GM23338 (cell line): ENCODE data around the gene SCNN1G. TPM values are rescaled to one million over a fixed set of nuclear protein-coding genes. Genes with fewer than 3 reads are reported as not detected.
A peak's percentile ranks its signal among the peaks of the same experiment; 100 is the strongest.

ENCODE experiments used
- ATAC-seq: fragments of 200-7000 bp; cut with Tn5 transposase; 3 replicates; pipeline ENCODE4 v1.9.1; 2020
- DNase-seq: peaks from one replicate; pipeline ENCODE4 v3.0.0-alpha.2; 2015; ENCODE audit warnings: low spot score
- H2AFZ ChIP-seq: fragments of 200-600 bp; sonication (generic); 2 replicates; pipeline ENCODE4 v1.8.0; 2016; ENCODE audit warnings: antibody characterized with exemption, mild to moderate bottlenecking, moderate library complexity
- H3F3A ChIP-seq: fragments of 200-600 bp; sonication (generic); replicated peaks from 2 replicates; pipeline ENCODE4 v1.8.0; 2017; ENCODE audit warnings: antibody characterized with exemption, mixed run types, low read depth
- H3K27ac ChIP-seq: fragments of 200-600 bp; sonication (generic); 2 replicates; pipeline ENCODE4 v1.6.1; 2016; ENCODE audit warnings: low read depth
- H3K27me3 ChIP-seq: fragments of 200-600 bp; sonication (generic); 2 replicates; pipeline ENCODE4 v1.8.0; 2016; ENCODE audit warnings: mild to moderate bottlenecking, mixed run types, moderate library complexity; ENCODE audit not compliant: insufficient read depth
- H3K36me3 ChIP-seq: fragments of 200-600 bp; sonication (generic); 2 replicates; pipeline ENCODE4 v1.8.0; 2016; ENCODE audit warnings: mild to moderate bottlenecking; ENCODE audit not compliant: insufficient read depth
- H3K4me1 ChIP-seq: fragments of 200-600 bp; sonication (generic); 2 replicates; pipeline ENCODE4 v1.8.0; 2016; ENCODE audit warnings: mild to moderate bottlenecking, moderate library complexity; ENCODE audit not compliant: insufficient read depth
- H3K4me2 ChIP-seq: fragments of 200-600 bp; sonication (generic); 2 replicates; pipeline ENCODE4 v1.7.1; 2017; ENCODE audit warnings: mixed run types
- H3K4me3 ChIP-seq: fragments of 200-600 bp; sonication (generic); 2 replicates; pipeline ENCODE4 v1.6.1; 2016; ENCODE audit warnings: mixed run types
- H3K79me2 ChIP-seq: fragments of 200-600 bp; sonication (generic); replicated peaks from 2 replicates; pipeline ENCODE4 v1.8.0; 2017; ENCODE audit warnings: mild to moderate bottlenecking; ENCODE audit not compliant: insufficient read depth
- H3K9me2 ChIP-seq: fragments of 200-600 bp; sonication (generic); 2 replicates; pipeline ENCODE4 v1.8.0; 2017; ENCODE audit not compliant: insufficient read depth
- H4K20me1 ChIP-seq: fragments of 200-600 bp; sonication (generic); replicated peaks from 2 replicates; pipeline ENCODE4 v1.8.0; 2017; ENCODE audit warnings: mild to moderate bottlenecking; ENCODE audit not compliant: insufficient read depth
- H3K27ac Mint-ChIP-seq: 2 replicates; pipeline ENCODE4 v1.8.0; 2020; ENCODE audit warnings: inconsistent platforms, mild to moderate bottlenecking, moderate library complexity, mixed read lengths
- H3K27me3 Mint-ChIP-seq: 3 replicates; pipeline ENCODE4 v1.8.0; 2022; ENCODE audit warnings: low read depth, mild to moderate bottlenecking, moderate library complexity, mixed read lengths, inconsistent platforms; ENCODE audit not compliant: insufficient read depth, poor library complexity
- H3K36me3 Mint-ChIP-seq: 3 replicates; pipeline ENCODE4 v1.8.0; 2021; ENCODE audit warnings: low read depth, mild to moderate bottlenecking, inconsistent platforms, moderate library complexity, mixed read lengths
- H3K4me1 Mint-ChIP-seq: 3 replicates; pipeline ENCODE4 v1.8.0; 2020; ENCODE audit warnings: mild to moderate bottlenecking, inconsistent platforms, mixed read lengths
- H3K4me3 Mint-ChIP-seq: 3 replicates; pipeline ENCODE4 v1.8.0; 2021; ENCODE audit warnings: moderate library complexity, mild to moderate bottlenecking, inconsistent platforms, mixed read lengths
- H3K9me3 Mint-ChIP-seq: 3 replicates; pipeline ENCODE4 v1.8.0; 2020; ENCODE audit warnings: moderate library complexity, mild to moderate bottlenecking, inconsistent platforms, mixed read lengths
- POLR2AphosphoS5 ChIP-seq: IDR thresholded peaks from 2 replicates; pipeline ENCODE4 v1.6.1; 2016; ENCODE audit warnings: antibody characterized with exemption, low read depth
- ZNF331 ChIP-seq: fragments of 250-450 bp; sonication (Bioruptor Pico); IDR thresholded peaks from 2 replicates; pipeline ENCODE4 v1.5.0; 2020; ENCODE audit warnings: low read depth, mild to moderate bottlenecking, moderate library complexity
- ZNF462 ChIP-seq: fragments of 250-450 bp; sonication (Bioruptor Pico); IDR thresholded peaks from 2 replicates; pipeline ENCODE4 v1.5.0; 2020; ENCODE audit warnings: mild to moderate bottlenecking, moderate library complexity
- long read RNA-seq: library from polyadenylated mRNA; unstranded; transcript quantifications from one replicate; pipeline ENCODE4 v2.0.0, GENCODE V29; 2020; ENCODE audit not compliant: unreplicated experiment
- polyA plus RNA-seq: library from polyadenylated mRNA; unstranded; fragments of >200 nt; fragmentation: Nextera tagmentation; extraction: Ambion mirVana; gene quantifications from 2 replicates; pipeline ENCODE4 v1.2.1, GENCODE V29; 2016
- total RNA-seq: library from RNA; depleted of rRNA; stranded (reverse); fragments of >200 nt; shearing (Covaris generic); gene quantifications from 2 replicates; pipeline ENCODE4 v1.2.3, GENCODE V29; 2014; rRNA removed
- TF ChIP-seq, protein P1 (sequence below): IDR thresholded peaks from 2 replicates; pipeline ENCODE4 v1.6.1; 2016; ENCODE audit warnings: antibody characterized with exemption
- TF ChIP-seq, protein P2 (sequence below), 2 experiments: fragments of 200-600 bp in 1 of 2; sonication (generic) in 1 of 2; conservative IDR thresholded peaks; 2 replicates each; pipeline versions ENCODE4 v1.5.1 to v1.6.1; 2016 to 2017; ENCODE audit warnings: antibody characterized with exemption in 2 of 2, low read depth in 2 of 2, mild to moderate bottlenecking in 2 of 2, moderate library complexity in 1 of 2

SCNN1G gene
- 1.1 and 1.2 TPM in 2 replicates for total RNA-seq
- polyA plus RNA-seq, result 0.97 and 1.1 TPM in 2 replicates
- long read RNA-seq, result 0 reads

DNA sequence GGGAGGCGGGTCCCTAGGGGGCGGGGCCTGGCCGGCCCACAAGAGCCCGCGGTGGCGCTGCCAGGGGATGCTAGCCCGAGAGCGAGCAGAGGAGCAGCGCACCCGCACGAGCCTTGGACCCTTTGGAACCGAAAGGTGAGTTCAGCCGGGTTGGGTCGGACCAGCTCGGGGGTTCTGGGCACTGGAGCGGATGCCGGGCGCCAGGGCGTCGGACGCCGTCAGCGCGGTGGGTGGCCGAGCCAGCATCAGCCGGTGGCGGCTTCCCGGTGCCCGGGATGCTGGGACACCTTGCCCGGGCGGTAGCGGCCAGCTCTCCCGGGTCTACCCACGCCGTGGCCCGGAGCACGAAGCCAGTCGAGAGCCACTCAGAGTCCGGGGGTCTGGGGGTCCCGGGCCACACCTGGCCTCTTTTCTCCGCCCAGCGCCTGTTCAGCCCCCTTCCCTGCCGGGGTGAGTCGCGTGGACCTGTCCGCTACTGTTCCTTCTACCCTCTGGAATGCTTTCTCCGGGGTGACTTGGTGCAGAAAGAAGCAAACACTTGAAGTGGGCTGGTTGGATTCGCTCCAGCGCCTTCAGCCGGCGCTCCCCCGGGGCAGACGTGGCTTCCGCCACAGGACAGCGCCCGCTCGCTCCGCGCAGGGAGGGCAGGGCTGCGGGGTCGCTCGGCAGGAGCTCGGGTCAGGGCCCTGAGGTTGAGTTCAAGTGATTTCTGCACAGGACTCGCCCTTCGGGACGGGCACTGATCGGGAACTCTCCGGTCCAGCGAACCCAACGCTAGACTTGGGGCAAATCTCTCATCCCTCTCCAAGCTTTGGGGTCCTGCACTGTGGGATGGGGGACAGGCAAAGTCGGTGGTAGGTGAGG, at the start of gene SCNN1G:
Gene SCNN1G (plus strand): TSS at position 67 of the 864 bp plus-strand sequence. CDS start 3,527 bp downstream, outside the sequence.
- H3K4me3 ChIP-seq, result peak within 1 kb of the TSS; percentile 85
- DNase-seq (peak; percentile 52), ATAC-seq (peak; percentile 87)
- H3F3A ChIP-seq, result no peaks in the 10 kb centered on the region
- H3K36me3 Mint-ChIP-seq, result no peaks in the 10 kb centered on the region; the same call in 2 of the 3 replicates
- H4K20me1 ChIP-seq, result no peaks in the 10 kb centered on the region; the same call in 1 of the 2 replicates
- H3K4me2 ChIP-seq, result peak within 1 kb of the TSS; percentile 98
- no peaks in the 10 kb centered on the region for H3K79me2 ChIP-seq
- H3K4me1 ChIP-seq, result peaks cover 22% of the 10 kb centered on the region; the same call in 1 of the 2 replicates
- peak within 1 kb of the TSS; percentile 97 for H2AFZ ChIP-seq
- peaks cover 28% of the 10 kb centered on the region for H3K27me3 Mint-ChIP-seq
- no peaks in the 10 kb centered on the region for H3K9me2 ChIP-seq
- H3K4me1 Mint-ChIP-seq, result peaks cover 9% of the 10 kb centered on the region
- peak within 1 kb of the TSS; percentile 78 for H3K4me3 Mint-ChIP-seq
- H3K9me3 Mint-ChIP-seq, result no peaks in the 10 kb centered on the region; the same call in 2 of the 3 replicates
- H3K27ac ChIP-seq, result no peak within 1 kb of the TSS
- no peak within 1 kb of the TSS for H3K27ac Mint-ChIP-seq
- TF ChIP-seq POLR2AphosphoS5 (peak; percentile 43; the same call in 1 of the 2 replicates), ZNF331 (CRISPR knock-in tag) (no peak)
- TF ChIP-seq, protein P1, sequence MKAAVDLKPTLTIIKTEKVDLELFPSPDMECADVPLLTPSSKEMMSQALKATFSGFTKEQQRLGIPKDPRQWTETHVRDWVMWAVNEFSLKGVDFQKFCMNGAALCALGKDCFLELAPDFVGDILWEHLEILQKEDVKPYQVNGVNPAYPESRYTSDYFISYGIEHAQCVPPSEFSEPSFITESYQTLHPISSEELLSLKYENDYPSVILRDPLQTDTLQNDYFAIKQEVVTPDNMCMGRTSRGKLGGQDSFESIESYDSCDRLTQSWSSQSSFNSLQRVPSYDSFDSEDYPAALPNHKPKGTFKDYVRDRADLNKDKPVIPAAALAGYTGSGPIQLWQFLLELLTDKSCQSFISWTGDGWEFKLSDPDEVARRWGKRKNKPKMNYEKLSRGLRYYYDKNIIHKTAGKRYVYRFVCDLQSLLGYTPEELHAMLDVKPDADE, result no peak
- TF ChIP-seq, protein P2, sequence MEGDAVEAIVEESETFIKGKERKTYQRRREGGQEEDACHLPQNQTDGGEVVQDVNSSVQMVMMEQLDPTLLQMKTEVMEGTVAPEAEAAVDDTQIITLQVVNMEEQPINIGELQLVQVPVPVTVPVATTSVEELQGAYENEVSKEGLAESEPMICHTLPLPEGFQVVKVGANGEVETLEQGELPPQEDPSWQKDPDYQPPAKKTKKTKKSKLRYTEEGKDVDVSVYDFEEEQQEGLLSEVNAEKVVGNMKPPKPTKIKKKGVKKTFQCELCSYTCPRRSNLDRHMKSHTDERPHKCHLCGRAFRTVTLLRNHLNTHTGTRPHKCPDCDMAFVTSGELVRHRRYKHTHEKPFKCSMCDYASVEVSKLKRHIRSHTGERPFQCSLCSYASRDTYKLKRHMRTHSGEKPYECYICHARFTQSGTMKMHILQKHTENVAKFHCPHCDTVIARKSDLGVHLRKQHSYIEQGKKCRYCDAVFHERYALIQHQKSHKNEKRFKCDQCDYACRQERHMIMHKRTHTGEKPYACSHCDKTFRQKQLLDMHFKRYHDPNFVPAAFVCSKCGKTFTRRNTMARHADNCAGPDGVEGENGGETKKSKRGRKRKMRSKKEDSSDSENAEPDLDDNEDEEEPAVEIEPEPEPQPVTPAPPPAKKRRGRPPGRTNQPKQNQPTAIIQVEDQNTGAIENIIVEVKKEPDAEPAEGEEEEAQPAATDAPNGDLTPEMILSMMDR (conservative IDR thresholded peaks at IDR 0.05; ENCODE audit: low read depth in 2 of 2), result no peak
- H3K36me3 ChIP-seq, result no peaks in the 10 kb centered on the region
- H3K27me3 ChIP-seq, result peaks cover 38% of the 10 kb centered on the region

GRCh38 chr16:23132775-23133463, 49.6 kb upstream of the SCNN1G start:
- Histone ChIP-seq H2AFZ (no peak overlapping the region), H3K4me2 (no peak overlapping the region), H3K27me3 (no peaks in the 10 kb centered on the region), H3K79me2 (peaks cover 99% of the 10 kb centered on the region), H3K4me3 (no peak overlapping the region), H3K9me2 (no peaks in the 10 kb centered on the region), H3F3A (no peaks in the 10 kb centered on the region), H3K36me3 (no peaks in the 10 kb centered on the region), H4K20me1 (peaks cover 13% of the 10 kb centered on the region), H3K4me1 (peaks cover 17% of the 10 kb centered on the region), H3K27ac (no peak overlapping the region)
- Mint-ChIP-seq H3K36me3 (peaks cover 7% of the 10 kb centered on the region; the same call in 2 of the 3 replicates), H3K27ac (peak overlapping the region; percentile 35; the same call in 1 of the 2 replicates), H3K4me3 (no peak overlapping the region), H3K4me1 (peaks cover 30% of the 10 kb centered on the region; the same call in 2 of the 3 replicates), H3K9me3 (peaks cover 5% of the 10 kb centered on the region; the same call in 1 of the 3 replicates), H3K27me3 (peaks cover 6% of the 10 kb centered on the region)
- DNase-seq (no peak), ATAC-seq (peak; percentile 59)
- no peak for TF ChIP-seq ZNF462 (CRISPR knock-in tag)
